CD14-positive monocyte (primary cell): ENCODE results near the gene UTP14A. TPM values are rescaled to one million over a fixed set of nuclear protein-coding genes. Genes with fewer than 3 reads are reported as not detected.

Experiments used
- DNase-seq, 3 donors: peaks; one replicate each; pipeline ENCODE4 v3.0.0-alpha.2; 2011 to 2022
- H2AFZ ChIP-seq: 2 replicates; pipeline ENCODE4 v1.6.0; 2012; ENCODE audit warnings: mild to moderate bottlenecking, low read depth, low read length, inconsistent platforms; ENCODE audit not compliant: insufficient read depth, poor library complexity, severe bottlenecking
- H3K27ac ChIP-seq, 2 donors: 1 replicate in 1 of 2; 2 replicates in 1 of 2; pipeline ENCODE4 v1.5.1; 2012 to 2013; ENCODE audit warnings: low read length in 2 of 2, control low read depth in 1 of 2, inconsistent platforms in 1 of 2, low read depth in 1 of 2, mild to moderate bottlenecking in 1 of 2
- H3K27me3 ChIP-seq, 2 donors: one replicate each; pipeline versions ENCODE4 v1.6.0 to v1.6.1; 2011 to 2013; ENCODE audit warnings: low read length in 2 of 2; ENCODE audit not compliant: control insufficient read depth in 2 of 2, insufficient read depth in 2 of 2
- H3K36me3 ChIP-seq, 2 donors: replicated peaks in 1 of 2; 1 replicate in 1 of 2; 2 replicates in 1 of 2; pipeline versions ENCODE4 v1.5.1 to v1.6.1; 2012 to 2013; ENCODE audit warnings: low read length in 2 of 2, control low read depth in 1 of 2, inconsistent platforms in 1 of 2, mild to moderate bottlenecking in 1 of 2; ENCODE audit not compliant: insufficient read depth in 2 of 2, control insufficient read depth in 1 of 2
- H3K4me1 ChIP-seq, 2 donors: 1 replicate in 1 of 2; 2 replicates in 1 of 2; pipeline versions ENCODE4 v1.5.1 to v1.6.1; 2012 to 2013; ENCODE audit warnings: low read length in 2 of 2, control low read depth in 1 of 2, inconsistent platforms in 1 of 2, mild to moderate bottlenecking in 1 of 2, moderate library complexity in 1 of 2; ENCODE audit not compliant: insufficient read depth in 2 of 2, control insufficient read depth in 1 of 2
- H3K4me2 ChIP-seq: replicated peaks from 2 replicates; pipeline ENCODE3; 2012; ENCODE audit warnings: low read length, moderate library complexity, mild to moderate bottlenecking; ENCODE audit not compliant: poor library complexity, severe bottlenecking; ENCODE audit errors: extremely low read depth
- H3K4me3 ChIP-seq, 3 experiments: fragments of 200-600 bp in 1 of 3; sonication (generic) in 1 of 3; replicated peaks in 1 of 3; 1 replicate in 2 of 3; 2 replicates in 1 of 3; pipeline ENCODE4 v1.5.1; 2011 to 2013; ENCODE audit warnings: low read length in 3 of 3, mild to moderate bottlenecking in 3 of 3, control low read depth in 2 of 3, low read depth in 2 of 3, inconsistent platforms in 1 of 3, moderate library complexity in 1 of 3
- H3K79me2 ChIP-seq: 2 replicates; pipeline ENCODE4 v1.6.0; 2012; ENCODE audit warnings: mild to moderate bottlenecking, control low read depth, inconsistent platforms, low read length, moderate library complexity; ENCODE audit not compliant: insufficient read depth
- H3K9ac ChIP-seq: 2 replicates; pipeline ENCODE4 v1.6.0; 2017; ENCODE audit warnings: low read length, mild to moderate bottlenecking; ENCODE audit not compliant: insufficient read depth, poor library complexity, severe bottlenecking
- H3K9me3 ChIP-seq, 2 donors: replicated peaks in 1 of 2; 1 replicate in 1 of 2; 2 replicates in 1 of 2; pipeline versions ENCODE4 v1.5.1 to v1.6.1; 2012 to 2013; ENCODE audit warnings: low read length in 2 of 2, control low read depth in 1 of 2; ENCODE audit not compliant: control insufficient read depth in 1 of 2, insufficient read depth in 1 of 2
- H4K20me1 ChIP-seq: 2 replicates; pipeline ENCODE4 v1.6.0; 2012; ENCODE audit warnings: mild to moderate bottlenecking, low read length, control low read depth, moderate library complexity; ENCODE audit not compliant: insufficient read depth
- H3K27ac Mint-ChIP-seq, 7 donors: one replicate each; pipeline ENCODE4 v1.8.0; 2020; ENCODE audit warnings: mild to moderate bottlenecking in 7 of 7, mixed read lengths in 7 of 7, moderate library complexity in 6 of 7, inconsistent platforms in 2 of 7
- H3K27me3 Mint-ChIP-seq, 3 donors: one replicate each; pipeline ENCODE4 v1.8.0; 2021 to 2022; ENCODE audit warnings: low read depth in 3 of 3, mild to moderate bottlenecking in 3 of 3, mixed read lengths in 3 of 3, moderate library complexity in 3 of 3, inconsistent platforms in 1 of 3
- H3K36me3 Mint-ChIP-seq, 2 donors: one replicate each; pipeline ENCODE4 v1.8.0; 2020; ENCODE audit warnings: mixed read lengths in 2 of 2, inconsistent platforms in 1 of 2, mild to moderate bottlenecking in 1 of 2
- H3K4me1 Mint-ChIP-seq: one replicate; pipeline ENCODE4 v1.8.0; 2020; ENCODE audit warnings: mild to moderate bottlenecking, mixed read lengths
- H3K4me3 Mint-ChIP-seq, 2 donors: one replicate each; pipeline ENCODE4 v1.8.0; 2020; ENCODE audit warnings: mild to moderate bottlenecking in 2 of 2, mixed read lengths in 2 of 2, moderate library complexity in 1 of 2
- H3K9me3 Mint-ChIP-seq, 7 donors: one replicate each; pipeline ENCODE4 v1.8.0; 2020 to 2022; ENCODE audit warnings: mixed read lengths in 7 of 7, mild to moderate bottlenecking in 6 of 7, moderate library complexity in 6 of 7, inconsistent platforms in 2 of 7
- CTCF ChIP-seq: fragments of 200-600 bp; IDR thresholded peaks from one replicate; pipeline ENCODE4 v1.8.0; 2022; ENCODE audit warnings: antibody characterized with exemption, mild to moderate bottlenecking
- WGBS: methylation state at CpG from one replicate; pipeline ENCODE4 v1.1.5; 2013; ENCODE audit warnings: missing lambda C conversion rate; ENCODE audit not compliant: insufficient coverage; 5-methylcytosine and 5-hydroxymethylcytosine counted together
- intact Hi-C, 2 donors: fragments of 100-400 bp; cut with micrococcal nuclease; formaldehyde crosslinking; loops; one replicate each; pipeline versions ENCODE4 v1.15.0 to v1.15.1; 2023
- polyA plus RNA-seq, 3 donors: library from polyadenylated mRNA; depleted of rRNA in 1 of 3; unstranded in 2 of 3; stranded (reverse) in 1 of 3; fragments of 300-500 nt in 2 of 3; fragments of >200 nt in 1 of 3; fragmentation: Illumina TruSeq in 2 of 3; gene quantifications; 1 replicate in 2 of 3; 2 replicates in 1 of 3; pipeline ENCODE4 v1.2.3, GENCODE V29; 2012 to 2021

The UTP14A gene
- polyA plus RNA-seq, 3 donors = 2.9 to 5.5 (median 3.8) TPM

- Histone ChIP-seq H3K79me2 (no peaks in the 10 kb centered on the region), H3K4me3 (no peak overlapping the region), H3K27me3 (peaks cover 0 to 2% of the 10 kb centered on the region in 2 donors), H3K9me3 (no peaks in the 10 kb centered on the region), H3K27ac (no peak overlapping the region), H3K4me2 (no peak overlapping the region), H3K9ac (no peak overlapping the region), H3K36me3 (no peaks in the 10 kb centered on the region), H3K4me1 (no peaks in the 10 kb centered on the region), H4K20me1 (no peaks in the 10 kb centered on the region), H2AFZ (no peak overlapping the region)
- Mint-ChIP-seq H3K27ac (no peak overlapping the region), H3K4me3 (no peak overlapping the region), H3K4me1 (peaks cover 2% of the 10 kb centered on the region), H3K27me3 (peaks cover 3 to 16% (median 9%) of the 10 kb centered on the region in 3 donors), H3K9me3 (peaks cover 0 to 3% (median 2%) of the 10 kb centered on the region in 7 donors), H3K36me3 (no peaks in the 10 kb centered on the region)
- DNase-seq = no peak
- intact Hi-C loops = no loop called here
- no peak for TF ChIP-seq CTCF
- WGBS = no CpG with 5 or more reads among the region's 2 CpGs
These were observed 34.8 kb downstream of the UTP14A start for GRCh38 chrX:129940721-129941120.

- Histone ChIP-seq H3K36me3 (no peaks in the 10 kb centered on the region), H3K27me3 (peaks cover 0 to 2% of the 10 kb centered on the region in 2 donors), H3K4me3 (no peak overlapping the region), H3K79me2 (no peaks in the 10 kb centered on the region), H4K20me1 (no peaks in the 10 kb centered on the region), H3K9ac (no peak overlapping the region), H2AFZ (no peak overlapping the region), H3K9me3 (no peaks in the 10 kb centered on the region), H3K4me2 (no peak overlapping the region), H3K27ac (no peak overlapping the region), H3K4me1 (no peaks in the 10 kb centered on the region)
- Mint-ChIP-seq H3K4me3 (no peak overlapping the region), H3K36me3 (no peaks in the 10 kb centered on the region), H3K27ac (no peak overlapping the region), H3K9me3 (peaks cover 0 to 5% (median 2%) of the 10 kb centered on the region in 7 donors), H3K27me3 (peaks cover 0 to 1% (median 0%) of the 10 kb centered on the region in 3 donors), H3K4me1 (no peaks in the 10 kb centered on the region)
- no peak for DNase-seq
- no CpG with 5 or more reads among the region's 1 CpG for WGBS
- intact Hi-C loops = no loop called here
- TF ChIP-seq CTCF = no peak
These were observed 39.2 kb downstream of the UTP14A start for GRCh38 chrX:129945131-129945530.
